Measurements from ENCODE around the gene PLCB4.

Gene PLCB4

DNA sequence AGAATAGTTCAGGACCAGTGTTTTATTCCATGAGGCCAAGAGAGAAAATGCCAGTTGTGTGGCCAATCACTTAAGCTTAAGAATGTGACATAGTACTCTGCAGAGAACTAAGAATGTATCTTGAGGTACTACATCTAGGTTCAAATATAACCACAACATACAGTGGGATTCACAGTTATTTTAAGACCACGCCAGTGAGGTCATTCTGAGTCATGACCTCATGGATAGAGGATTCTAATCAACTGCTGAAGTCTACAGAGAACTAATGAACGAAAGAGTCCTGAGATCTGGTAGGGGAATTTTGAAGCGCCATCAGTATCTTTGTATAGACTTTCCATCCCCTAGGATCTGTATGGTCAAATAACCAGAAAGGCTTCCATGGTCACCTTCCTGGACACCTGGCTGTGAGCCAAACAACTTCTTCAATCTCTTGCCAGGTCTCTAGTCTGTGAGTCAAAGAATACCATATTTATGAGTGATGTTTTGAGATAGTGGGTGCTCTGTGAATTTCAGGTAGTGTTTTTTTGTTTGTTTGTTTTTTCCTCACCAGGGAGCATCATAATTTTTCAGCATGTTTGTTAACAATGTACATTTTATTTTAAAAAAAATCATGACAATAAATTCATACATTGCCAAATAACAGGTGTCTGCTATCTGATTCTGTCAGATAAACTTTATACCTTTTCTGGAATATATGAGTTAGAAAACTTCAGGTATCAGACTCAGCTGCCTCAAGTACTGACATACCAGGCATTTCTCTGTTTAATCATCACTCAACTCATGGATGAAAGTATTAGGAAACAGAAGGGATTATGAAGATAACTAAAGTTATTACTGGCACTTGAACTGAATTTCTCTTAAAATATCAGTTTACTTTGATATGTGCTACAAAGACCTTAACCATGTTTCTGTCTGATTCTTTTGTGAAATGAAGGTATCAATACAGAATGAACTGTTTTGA lies 217.9 kb downstream of the PLCB4 start:
- DNase-seq, result no peak

DNA sequence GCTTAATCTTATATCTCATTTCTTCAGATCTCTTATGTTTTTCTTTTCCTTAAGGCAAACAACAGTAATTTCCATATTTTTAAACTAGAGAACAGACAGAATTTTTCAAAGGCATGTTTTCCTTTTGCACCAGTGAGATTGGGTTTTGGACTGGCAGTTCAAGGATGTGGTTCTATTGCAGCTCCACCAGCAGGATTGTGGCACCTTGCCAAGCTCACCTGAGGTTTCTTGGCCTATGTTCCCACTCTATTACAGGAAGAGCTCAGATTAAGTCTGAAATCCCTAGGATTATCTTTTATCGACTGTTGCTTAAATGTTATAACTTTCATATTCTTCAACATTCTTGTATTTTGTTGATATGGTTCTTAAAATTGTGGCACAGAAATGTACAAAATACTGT lies 218.9 kb downstream of the PLCB4 start:
- no peak for DNase-seq

DNA sequence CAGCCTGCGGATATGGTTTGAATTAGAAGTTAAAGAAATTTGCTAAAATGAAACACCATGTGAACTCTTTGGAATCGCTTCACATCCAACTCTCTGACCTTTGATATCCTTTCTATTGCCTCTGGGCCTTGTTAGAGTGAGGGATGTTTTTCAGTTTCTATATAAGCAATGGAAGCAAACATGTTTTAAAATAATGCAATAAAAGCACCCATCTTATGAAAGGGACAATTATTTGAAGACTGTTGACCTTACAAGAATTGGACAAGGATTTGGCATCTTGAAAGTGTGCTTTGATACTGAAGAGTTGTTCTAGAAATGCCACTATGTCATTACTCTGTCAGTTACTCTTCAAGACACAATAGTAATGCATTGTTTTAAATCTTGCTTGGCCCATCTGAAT lies 221.4 kb downstream of the PLCB4 start:
- no peak for DNase-seq

DNA sequence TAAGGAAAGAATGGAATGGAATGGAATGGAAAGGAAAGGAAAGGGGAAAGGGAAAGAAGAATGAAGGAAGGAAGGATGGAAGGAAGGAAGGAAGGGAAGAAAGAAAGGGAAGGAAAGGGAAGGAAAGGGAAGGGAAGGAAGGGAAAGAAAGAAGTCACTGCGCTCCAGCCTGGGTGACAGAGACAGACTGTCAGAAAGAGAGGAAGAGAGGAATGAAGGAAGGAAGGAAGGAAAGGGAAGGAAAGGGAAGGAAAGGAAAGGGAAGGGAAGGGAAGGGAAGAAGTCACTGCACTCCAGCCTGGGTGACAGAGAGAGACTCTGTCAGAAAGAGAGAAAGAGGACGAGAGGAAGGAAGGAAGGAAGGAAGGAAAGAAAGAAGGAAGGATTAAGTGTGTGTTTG lies 224.3 kb downstream of the PLCB4 start:
- DNase-seq, result no peak

DNA sequence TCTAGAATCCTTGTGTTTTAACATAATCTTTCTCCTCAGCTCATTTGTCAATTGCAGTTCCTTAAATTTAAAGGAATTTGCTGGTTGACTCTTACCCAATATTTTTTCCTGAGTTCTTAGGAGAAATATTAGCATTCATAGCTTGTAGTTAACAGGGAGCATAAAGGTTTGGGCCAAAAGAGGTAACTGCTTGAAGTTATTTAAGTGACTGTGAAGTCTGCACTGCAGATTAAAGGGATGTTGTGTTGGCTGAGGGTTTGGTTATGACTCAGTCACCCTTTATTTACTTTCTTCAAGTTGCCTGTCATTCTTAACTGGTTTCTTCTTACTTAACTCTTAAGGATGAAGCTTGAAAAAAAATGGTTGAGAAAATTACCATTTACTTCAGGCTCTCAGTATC lies 225.2 kb downstream of the PLCB4 start:
- DNase-seq, result no peak

DNA sequence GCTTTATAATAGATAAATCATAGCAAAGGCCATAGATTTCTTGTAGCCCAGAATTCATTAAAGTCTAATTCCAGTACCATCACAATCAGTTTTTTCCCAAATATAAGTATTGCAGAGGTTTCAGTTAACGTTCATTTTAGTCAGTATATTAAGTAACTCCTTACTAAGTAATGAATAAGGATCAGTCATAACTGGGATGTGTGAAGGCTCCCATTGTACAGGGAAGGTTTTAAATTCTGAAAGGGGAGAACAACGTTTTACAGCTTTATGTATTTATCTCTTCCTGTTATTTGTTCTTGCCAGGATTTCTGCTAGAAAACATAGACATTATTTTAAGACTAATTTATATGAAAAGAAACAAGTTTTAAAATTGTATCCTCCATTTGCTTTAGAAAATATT lies 230.0 kb downstream of the PLCB4 start:
- no peak for DNase-seq

DNA sequence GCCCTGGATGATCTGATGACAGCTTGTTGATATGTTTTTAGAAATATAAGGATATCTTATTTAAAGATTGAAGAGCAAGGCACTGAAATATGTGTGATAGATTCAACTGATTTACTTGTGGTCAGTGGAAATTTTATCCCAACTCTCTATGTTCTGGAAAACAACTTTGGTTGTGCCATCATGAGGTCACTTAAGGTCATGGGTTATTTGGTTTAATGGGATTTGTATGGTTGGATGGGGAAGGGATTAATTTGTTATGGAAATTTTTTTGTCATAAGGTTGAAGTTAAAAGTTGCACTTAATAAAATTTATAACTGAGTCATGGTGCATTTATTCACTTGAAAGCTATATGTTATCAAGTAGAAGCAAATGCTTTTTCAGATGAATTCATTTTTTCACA lies 231.2 kb downstream of the PLCB4 start:
- DNase-seq, result no peak

DNA sequence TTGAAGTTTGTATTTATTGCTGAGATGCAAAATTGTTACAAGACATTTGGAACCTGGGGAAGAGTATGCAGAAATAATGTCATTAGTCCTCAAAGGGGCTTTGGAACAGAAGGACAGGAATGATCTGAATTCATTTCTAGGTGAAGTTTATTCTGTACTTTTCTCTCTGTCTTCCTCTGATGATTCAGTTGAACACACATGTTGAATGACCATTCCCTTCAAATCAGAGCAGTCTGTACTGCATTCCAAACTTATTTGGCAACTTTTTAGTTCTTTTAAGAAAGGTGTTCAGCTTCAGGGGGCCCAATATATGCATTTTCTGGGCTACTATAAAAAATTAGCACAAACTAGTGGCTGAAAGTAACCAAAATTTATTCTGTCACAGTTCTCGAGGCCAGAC lies 231.6 kb downstream of the PLCB4 start:
- no peak for DNase-seq

DNA sequence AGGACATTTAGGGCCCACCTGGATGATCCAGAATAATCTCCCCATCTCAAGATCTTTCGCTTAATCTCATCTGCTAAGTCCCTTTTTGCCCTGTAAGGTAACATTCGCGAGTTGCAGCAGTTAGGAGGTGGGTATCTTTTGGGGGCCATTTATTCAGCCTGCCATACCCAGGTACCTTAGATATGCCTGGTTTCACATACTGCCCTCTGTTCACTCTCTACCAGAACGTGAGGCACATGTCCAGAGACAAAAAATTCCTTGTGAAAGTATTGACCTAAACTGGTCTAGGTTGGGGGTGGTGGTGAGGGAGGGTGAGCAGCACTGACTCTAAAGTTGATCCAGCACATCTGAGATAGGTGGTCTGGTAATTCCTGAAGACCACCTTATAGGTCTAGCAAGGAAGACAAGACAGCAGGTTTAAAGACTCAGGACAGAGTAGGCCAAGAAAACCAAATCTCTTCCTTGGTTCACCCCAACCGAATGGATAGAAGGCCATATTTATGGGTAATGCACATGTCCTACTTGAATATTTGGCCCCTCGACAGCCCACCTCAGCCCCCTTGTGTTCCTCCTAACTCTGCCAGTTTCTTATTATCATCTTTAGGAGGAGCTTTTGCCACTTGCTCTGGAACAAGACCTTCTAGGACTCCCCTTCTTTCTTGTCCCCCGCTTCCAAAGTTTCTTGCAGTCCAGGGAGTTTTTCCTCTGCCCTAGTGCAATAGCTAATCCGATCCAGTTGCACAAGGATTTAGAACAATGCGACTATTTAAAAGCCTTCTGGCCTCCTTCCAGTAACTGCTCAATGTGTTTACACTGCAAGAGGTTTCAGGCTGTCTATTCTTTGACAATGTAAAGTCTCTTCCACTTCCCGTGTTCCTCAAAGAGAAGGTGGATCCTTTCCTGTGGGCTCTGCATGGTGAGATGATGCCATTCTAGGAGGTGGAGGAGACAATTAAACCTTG lies 232.5 kb downstream of the PLCB4 start:
- DNase-seq, result peak in 1 of 2 donors; percentile 16

DNA sequence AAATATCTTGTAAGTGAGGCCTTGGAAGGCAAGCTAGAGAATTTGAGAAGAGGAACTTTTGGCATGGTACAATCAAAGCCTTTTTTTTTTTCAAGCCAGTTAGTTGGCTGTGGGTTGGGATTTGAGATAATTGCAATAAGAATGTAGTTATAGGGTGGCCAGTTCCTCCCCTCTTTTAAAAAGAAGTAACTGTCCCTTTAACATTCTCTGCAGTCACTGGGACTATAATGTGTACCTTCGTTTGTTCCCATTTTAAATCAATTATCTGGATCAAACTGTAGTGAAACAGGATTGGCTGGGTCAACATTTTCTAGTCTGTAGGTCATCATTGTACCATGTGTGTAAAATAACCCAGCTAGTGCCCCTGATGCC lies 233.2 kb downstream of the PLCB4 start:
- DNase-seq, result no peak

DNA sequence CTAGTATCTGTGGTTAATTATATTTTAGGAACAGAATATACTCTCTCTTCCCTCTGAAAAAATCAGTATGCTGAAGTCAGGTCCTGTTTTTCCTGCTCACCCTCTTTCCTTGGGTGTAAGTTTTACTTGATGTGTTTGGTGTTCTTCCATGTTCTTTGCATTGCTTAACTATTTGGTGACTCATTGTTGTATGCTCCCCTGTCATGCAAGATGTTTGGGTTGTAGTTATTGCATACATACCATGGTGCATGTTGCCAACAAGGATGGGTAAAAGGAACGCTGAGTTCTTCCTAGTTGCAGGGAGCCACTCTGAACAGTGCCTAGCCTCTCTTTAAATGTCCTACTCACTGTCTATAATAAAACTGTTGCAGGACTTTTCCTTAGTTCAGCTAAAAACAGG lies 237.6 kb downstream of the PLCB4 start:
- DNase-seq, result no peak

DNA sequence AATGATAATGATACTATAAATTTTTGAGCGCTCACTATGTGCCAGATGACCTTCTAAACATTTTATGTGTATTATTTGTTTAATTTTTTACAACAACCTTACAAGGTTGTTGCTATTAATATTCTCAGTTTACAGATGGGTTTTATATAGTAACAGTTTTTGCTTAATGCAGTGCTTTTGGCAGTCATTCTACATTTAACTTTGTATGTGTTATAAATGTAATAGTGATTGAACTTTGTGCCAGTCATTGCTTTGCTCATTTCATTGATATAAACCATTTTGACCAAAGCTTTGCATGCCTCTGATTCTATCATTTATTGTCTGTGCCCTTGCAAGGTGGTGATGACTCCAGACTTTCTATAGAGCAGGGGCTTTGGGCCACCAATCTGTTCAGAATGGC lies 239.2 kb downstream of the PLCB4 start:
- DNase-seq, result no peak

DNA sequence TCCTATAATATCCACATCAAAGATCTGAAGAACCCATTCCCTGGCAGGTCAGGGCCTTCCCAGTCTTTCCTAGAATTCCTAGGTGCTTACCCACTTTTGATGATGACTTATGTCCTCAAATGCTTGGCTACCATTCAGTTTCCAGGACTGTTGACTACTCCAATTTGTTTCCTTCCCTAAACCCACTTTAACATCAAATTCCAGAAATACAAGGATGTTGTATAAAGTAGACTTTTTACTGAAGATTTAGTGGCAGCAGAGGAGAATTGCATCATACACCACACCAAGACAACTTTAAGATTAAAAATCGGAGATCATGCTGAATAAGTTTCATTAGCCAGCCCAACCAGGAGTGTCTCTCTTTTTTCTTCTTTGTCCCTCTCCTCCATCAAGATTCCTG lies 242.2 kb downstream of the PLCB4 start:
- no peak for DNase-seq

DNA sequence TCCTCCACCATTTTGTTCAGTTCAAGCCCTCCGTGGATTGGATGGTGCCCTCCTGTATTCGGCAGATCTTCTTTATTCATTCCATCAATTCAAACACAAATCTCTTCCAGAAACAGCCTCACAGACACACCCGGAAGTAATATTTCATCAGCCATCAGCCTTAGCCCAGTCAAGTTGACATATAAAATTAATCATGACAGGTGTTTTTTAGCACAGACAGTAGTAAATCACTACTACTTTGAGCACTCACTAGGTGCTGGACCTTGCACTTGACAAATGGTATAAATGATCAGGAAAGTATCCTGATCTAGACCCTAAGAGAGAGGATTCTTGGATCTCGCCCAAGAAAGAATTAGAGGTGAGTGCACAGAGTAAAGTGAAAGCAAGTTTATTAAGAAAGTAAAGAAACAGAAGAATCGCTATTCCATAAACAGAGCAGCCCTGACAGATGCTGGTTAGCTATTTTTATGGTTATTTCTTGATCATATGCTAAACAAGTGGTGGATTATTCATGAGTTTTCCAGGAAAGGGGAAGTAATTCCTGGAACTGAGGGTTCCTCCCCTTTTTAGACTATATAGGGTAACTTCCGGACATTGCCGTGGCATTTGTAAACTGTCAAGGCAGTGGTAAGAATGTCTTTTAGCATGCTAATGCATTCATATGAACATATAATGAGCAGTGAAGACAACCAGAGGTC lies 250.9 kb downstream of the PLCB4 start:
- no peak for DNase-seq

DNA sequence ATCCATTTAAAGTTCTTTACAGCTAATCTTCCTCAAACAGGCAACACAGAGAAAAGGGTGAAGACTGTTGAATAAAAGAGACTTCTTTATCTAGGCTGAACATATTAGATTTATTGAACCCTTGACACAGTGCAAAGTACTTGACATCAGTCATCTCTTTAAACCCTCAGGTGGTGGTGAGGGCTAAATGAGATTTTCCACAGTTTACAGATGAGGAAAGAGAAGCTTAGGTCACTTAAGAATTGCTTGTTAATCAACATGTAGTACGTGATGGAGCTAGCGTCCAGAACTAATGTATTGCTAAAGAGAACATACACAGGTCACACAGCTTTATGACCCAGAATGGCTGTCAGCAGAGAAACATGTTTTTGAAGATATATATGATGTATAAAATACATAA lies 252.1 kb downstream of the PLCB4 start:
- no peak for DNase-seq

DNA sequence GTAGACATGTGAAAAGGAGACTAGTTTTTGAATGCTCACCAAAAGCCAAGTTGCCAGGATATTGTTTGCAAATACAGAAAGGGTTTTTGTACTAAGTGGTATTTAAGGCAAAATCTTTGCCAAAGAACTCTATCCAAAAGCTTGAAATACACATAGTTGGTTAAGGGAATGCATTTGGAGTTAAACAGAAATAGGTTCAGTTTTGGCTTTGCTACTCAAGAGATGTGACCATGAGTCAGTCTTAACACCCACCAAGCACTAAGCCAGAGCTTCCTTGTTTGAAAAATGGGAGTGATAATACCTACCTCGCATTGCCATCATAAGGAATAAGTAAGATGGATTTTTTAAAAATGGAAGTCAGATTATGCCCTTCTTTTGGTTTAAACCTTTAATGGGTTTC lies 253.8 kb downstream of the PLCB4 start:
- no peak for DNase-seq

DNA sequence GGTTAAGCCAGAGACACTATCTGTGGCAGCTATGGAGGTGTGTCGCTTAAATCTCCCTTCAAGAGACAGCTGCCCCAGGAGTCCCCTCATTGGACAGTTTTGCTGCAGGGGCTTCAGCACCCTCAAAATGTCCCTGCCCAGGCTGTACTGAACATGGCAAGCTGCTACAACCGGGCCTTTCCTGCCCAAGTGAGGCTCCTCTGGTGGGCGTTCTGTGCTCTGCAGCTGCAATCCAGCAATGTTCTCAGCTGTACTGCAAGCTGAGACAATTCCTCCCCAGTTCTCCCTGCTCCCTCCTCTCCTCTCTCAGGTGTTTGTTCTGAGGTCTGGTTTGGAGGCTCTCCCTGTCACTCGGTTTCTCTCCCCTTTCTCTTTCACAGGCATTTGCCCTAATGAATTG lies 254.7 kb downstream of the PLCB4 start:
- no peak for DNase-seq

DNA sequence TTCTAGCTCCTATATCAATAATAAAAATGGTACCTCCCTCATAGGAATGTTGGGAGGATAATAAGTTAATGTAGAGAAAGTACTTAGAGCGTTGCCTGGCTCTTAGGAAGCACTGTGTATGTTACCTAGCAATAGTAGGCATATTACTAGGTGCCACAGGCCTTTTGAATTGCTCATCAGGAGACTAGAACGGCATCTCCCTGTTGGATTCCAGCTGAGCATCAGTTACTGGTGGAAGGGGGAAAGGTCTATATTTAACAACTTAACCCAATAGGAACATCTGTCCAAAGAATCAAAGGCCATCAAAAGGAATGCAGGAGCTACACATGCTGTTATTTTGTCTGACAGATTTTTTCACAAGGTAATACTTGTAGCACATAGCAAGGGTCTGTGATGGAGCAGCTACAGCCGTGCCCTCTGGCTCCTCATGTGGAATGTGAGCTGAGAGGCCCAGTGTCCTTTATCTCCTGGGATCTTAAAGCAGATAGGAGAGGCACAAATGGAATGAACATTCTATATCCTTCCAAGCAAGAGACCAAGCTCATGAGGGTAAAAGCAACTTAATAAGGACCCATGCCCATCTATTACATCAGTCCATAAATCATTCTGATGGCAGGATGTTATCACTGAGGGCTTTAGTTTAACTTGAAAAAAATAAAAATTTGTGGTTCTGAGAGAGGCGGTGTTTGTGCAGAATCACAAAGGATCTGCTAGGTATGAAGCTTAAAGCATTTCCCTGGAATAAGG lies 260.6 kb downstream of the PLCB4 start:
- DNase-seq, result no peak

DNA sequence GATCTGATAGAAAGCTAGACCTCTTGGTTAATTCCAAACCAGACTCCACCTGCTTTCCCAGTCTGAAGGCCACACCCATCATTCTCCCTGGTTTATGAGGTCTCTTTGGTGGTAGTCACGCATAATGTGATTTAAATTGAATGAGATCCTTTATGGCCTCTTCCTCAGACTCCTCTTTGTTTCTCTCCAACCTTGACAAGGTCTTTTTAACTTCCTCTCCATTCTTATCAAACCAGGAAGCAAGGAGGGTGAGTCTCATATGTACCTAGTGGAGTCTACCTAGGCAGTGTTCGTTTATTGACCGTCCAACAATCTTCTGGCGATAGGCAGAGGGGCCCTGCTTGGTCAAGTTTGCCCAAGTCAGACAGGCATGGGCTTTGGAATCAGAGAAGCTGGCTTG lies 261.3 kb downstream of the PLCB4 start:
- DNase-seq, result no peak

DNA sequence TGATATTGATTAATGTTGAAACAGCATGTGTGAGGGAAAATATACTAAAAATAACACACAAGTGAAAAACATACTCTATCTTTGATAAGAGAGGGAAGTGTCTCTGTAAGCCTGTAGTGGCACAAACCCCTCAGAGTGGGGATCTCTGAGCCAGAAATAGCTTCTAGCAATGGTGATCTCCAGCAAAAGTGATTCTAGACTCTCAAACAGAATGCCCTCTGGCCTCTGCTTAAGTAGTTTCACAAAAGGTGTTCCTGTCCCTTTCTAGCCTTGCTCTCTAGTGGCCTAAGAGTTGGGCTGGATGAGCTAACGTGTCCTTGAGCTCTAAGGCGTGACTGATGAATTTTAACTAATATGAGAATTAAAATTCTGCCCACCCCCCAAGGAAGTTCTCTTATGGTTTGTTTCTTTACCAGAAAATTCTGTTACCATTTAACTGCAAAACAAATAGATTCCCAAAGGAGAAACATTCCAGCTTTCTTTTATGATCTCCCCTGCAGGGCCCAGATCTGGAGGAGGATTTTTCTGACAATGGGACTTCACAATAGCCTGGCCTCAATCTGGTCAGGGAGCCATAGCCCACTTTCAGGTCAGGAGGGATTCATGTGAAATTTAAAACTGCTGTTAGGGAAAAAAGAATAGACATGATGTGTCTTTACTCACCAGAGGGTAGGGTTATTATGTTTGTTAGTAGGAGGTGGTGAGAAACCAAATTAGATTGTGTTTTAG lies 263.0 kb downstream of the PLCB4 start:
- no peak for DNase-seq

DNA sequence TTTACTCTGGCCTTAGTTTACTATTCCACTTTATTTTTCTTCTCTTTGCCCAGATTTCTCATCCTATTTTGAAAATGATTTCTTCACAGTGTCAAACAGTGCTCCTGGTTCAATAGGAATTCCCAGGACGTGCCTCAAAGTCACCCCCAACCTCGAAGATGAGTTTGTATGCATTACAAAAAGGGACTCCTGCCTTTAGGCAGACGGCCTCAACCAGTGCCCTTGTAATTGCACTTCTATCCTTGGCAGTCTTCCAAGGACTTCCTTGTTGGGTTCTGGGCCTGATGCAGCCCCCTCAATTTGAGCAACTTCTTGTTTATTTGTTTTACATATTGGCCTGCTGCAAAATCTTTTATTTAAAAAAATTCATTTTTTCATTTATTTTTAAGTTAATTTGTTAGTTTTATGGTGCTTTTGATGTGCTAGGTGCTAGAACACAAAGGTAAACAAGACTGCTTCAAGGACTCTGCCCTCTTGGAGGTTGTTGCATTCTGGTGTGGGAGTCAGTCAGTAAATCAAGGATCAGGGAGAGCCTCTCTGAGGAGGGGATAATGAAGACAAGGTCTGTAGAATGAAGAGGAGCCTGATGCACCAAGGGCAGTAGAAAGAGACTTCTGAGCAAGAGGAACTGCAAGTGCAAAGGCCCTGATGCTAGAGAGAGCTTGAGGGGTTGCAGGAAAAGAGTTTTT lies 264.0 kb downstream of the PLCB4 start:
- no peak for DNase-seq

Data from hippocampal formation (tissue), 2 donors.